Measurements from ENCODE around the gene CAMTA1.

The CAMTA1 gene

DNA sequence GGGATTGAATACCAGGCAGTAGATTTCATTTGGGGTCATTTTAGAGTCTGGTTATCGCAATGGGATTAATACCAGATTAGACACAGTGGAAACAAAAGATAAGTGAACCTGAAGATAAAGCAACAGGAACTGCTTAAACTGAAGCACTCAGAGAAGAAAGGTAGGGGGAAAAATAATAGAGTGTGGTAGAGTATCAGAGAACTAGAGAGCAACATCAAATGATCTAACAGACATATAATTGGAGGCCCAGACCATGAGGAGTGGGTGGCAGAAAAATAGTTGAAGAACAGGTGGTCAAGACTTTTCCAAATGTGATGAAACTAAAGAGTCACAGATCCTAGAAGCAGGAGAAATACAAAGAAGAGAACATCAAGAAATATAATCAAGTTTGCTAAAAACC is 484.3 kb downstream of the CAMTA1 start:
- no peak overlapping the region for H3K4me3 ChIP-seq (ENCODE audit: low read length)
- TF ChIP-seq, protein P1, sequence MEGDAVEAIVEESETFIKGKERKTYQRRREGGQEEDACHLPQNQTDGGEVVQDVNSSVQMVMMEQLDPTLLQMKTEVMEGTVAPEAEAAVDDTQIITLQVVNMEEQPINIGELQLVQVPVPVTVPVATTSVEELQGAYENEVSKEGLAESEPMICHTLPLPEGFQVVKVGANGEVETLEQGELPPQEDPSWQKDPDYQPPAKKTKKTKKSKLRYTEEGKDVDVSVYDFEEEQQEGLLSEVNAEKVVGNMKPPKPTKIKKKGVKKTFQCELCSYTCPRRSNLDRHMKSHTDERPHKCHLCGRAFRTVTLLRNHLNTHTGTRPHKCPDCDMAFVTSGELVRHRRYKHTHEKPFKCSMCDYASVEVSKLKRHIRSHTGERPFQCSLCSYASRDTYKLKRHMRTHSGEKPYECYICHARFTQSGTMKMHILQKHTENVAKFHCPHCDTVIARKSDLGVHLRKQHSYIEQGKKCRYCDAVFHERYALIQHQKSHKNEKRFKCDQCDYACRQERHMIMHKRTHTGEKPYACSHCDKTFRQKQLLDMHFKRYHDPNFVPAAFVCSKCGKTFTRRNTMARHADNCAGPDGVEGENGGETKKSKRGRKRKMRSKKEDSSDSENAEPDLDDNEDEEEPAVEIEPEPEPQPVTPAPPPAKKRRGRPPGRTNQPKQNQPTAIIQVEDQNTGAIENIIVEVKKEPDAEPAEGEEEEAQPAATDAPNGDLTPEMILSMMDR (conservative IDR thresholded peaks at IDR 0.05; ENCODE audit: low read length), result no peak
- DNase-seq (ENCODE audit: low read depth), result no peak

DNA sequence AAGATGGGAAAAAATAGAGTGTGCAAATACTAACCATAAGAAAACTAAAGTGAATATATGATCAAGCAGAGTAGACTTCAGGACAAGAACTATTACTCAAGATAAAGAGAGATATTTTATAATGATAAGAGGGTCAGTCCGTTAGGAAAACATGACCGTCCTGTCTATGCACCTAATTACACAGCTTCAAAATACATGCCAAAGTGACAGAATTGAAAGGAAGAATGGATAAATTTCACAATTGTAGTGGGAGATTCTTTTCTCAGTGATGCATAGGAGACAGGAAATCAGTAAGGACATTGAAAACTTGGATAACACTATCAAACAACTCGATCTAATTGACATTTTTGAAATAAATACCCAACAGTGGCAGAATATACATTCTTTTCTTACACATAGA is 489.0 kb downstream of the CAMTA1 start:
- H3K4me3 ChIP-seq (ENCODE audit: low read length), result no peak overlapping the region
- DNase-seq (ENCODE audit: low read depth), result no peak
- TF ChIP-seq, protein P1 (conservative IDR thresholded peaks at IDR 0.05; ENCODE audit: low read length), result no peak

DNA sequence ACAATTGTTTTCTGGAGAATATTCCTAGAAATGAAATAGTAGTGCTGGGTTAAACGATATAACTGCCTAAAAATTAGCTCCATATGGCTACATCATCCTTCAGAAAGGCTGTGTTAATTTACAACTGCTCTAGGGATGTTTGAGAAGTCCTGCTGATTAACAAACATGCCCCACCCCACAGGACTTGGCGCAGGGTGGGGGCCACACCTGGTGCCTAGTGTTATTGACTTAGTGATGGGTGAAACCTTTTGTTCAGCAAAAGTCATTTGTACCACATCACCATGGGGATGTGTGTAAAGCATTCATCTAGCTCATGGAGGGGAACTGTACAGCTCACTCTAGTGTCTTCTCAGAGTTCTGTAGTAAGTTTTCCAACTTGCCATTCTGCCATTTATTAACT is 492.8 kb downstream of the CAMTA1 start:
- no peak overlapping the region for H3K4me3 ChIP-seq (ENCODE audit: low read length)
- no peak for DNase-seq (ENCODE audit: low read depth)
- TF ChIP-seq, protein P1 (conservative IDR thresholded peaks at IDR 0.05; ENCODE audit: low read length), result no peak

DNA sequence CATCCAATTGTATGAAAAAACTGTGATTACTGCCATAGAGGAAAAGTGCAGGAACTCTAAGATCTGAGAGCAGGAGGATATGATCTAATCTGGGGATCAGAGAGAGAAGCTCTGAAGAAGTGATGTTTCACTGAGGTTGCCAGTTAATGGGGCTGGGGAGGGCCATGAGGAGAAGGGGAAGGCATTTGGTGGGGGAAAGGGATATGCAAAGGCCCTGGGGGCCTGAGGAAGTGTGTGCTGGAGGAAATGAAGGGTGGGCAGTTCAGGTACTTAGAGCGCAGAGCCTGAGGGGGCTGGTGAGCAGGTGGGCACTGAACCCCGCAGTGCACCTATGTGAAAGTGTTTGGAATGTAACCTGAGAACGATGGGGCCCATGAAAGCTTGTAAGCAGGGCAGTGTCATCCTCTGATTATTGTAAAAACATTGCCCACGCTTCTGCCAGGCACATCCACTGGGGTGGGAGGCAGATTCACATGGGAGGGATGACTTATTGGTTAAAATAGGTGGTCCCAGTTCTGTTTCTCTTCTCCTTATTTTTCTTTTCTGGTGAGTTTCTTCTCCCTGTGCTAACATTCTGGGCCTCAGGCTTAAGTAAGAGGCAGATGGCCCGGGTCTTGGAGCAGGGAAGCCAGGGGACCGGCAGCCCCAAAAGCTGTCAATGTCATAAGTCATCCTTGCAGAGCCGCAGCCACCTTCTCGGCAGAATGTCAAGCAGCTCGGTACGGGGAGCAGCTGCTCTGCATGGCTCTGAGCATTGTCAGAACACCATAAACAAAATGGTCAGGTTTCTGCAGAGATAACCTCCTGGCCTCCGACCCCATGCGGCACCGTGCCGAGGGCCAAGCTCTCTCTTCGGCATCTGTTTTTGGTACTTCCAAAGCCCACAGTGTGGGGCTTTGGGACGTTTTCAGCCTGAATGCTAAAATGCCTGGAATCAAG is 493.8 kb downstream of the CAMTA1 start:
- DNase-seq (ENCODE audit: low read depth), result no peak
- TF ChIP-seq, protein P1 (conservative IDR thresholded peaks at IDR 0.05; ENCODE audit: low read length), result no peak
- no peak overlapping the region for H3K4me3 ChIP-seq (ENCODE audit: low read length)

DNA sequence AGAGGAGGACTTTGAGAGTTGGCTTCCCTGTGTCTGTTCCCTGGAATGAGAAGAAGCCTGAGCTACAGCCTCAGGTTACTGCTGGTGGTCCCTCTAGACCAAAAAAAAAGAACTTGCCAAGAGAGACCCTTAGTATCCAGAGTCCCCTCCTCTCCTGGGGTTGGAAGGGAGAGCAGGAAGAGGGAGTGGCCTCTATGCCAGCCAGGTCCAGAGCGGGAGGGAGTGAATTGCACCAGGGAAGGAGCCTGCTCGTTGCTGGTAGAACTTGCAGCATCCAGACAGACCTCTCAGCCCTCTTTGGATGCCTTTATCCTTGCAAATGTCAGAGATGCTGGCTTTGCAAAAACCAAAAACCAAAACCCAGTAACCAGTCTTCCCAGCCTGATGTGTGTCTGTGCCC is 494.5 kb downstream of the CAMTA1 start:
- no peak overlapping the region for H3K4me3 ChIP-seq (ENCODE audit: low read length)
- DNase-seq (ENCODE audit: low read depth), result no peak
- TF ChIP-seq, protein P1 (conservative IDR thresholded peaks at IDR 0.05; ENCODE audit: low read length), result no peak

DNA sequence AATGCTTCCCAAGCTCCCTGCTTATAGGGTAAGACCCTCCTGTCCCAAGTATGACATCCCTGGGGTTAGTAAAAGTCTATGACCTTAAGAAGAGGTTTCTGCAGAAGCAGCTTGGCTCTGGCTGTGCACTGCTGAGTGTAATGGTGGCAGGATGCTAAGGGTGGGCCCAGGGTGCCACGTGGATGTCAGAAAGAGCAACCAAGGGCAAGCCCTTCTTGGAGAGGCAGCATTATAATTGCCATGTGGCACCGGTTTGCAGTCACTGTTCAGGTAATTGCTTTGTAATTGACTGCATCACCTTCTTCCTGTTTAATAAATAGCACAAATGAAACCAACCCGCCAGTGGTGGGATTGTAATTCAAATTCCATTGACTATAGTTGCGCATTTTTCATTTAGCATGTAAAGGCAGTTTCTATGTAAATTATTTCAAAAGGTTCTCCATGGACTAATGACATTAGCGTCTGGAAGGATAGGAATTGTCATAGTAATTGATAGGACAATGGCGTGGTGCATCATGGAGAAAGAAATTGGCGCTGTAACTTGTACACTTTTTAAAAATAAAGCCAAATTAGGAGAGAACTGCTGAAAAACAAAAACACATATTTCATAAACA is 495.2 kb downstream of the CAMTA1 start:
- no peak overlapping the region for H3K4me3 ChIP-seq (ENCODE audit: low read length)
- TF ChIP-seq, protein P1 (conservative IDR thresholded peaks at IDR 0.05; ENCODE audit: low read length), result no peak
- no peak for DNase-seq (ENCODE audit: low read depth)

DNA sequence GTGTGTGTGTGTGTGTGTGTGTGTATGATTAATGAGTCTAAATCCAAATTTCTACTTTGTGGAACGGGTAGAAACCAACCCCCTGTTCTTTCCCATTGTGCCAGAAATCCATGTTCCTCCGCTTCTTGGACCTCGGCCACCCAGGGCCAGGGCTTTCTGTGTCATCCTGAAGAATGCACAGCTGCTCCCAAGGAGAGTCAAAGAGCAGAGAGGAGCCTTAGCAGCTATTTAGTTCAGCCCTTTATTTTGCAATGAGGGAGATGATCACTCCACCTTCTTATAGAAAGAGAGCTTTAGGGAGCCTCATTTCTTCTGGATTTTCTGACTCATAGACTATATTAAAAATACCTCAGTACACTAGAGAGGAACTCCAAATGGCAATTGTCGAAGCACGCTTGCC is 496.6 kb downstream of the CAMTA1 start:
- DNase-seq (ENCODE audit: low read depth), result peak; percentile 90
- TF ChIP-seq, protein P1 (conservative IDR thresholded peaks at IDR 0.05; ENCODE audit: low read length), result no peak
- no peak overlapping the region for H3K4me3 ChIP-seq (ENCODE audit: low read length)
